HG03354 (cell line): Measurements from ENCODE around the gene AKR1C1.
"Not testable (repeated sequence)": the region's sequence is repeated elsewhere in the genome, so short reads cannot be mapped to it uniquely, and the experiment has no call there.

Experiments used
- ATAC-seq: cut with Tn5 transposase; IDR thresholded peaks from one replicate; pipeline ENCODE4 v1.9.1; 2021; ENCODE audit warnings: mild to moderate bottlenecking; ENCODE audit not compliant: unreplicated experiment, poor library complexity, severe bottlenecking

The AKR1C1 gene

GRCh38 chr10:4962876-4963814 lies at the start of gene AKR1C1:
AKR1C1 (plus strand) TSS chr10:4963415; CDS start chr10:4963445, 30 bp downstream.
- ATAC-seq: not testable (repeated sequence)

- ATAC-seq: no peak
Observed at GRCh38 chr10:4914213-4914850, 48.9 kb upstream of the AKR1C1 start.

GRCh38 chr10:4916086-4916716 lies 47.0 kb upstream of the AKR1C1 start:
- no peak for ATAC-seq

GRCh38 chr10:4918236-4918635 lies 45.0 kb upstream of the AKR1C1 start:
- ATAC-seq: no peak

- ATAC-seq: not testable (repeated sequence)
Observed at GRCh38 chr10:4924482-4924881, 38.7 kb upstream of the AKR1C1 start.

- ATAC-seq: no peak
Observed at GRCh38 chr10:4926400-4926799, 36.8 kb upstream of the AKR1C1 start.

GRCh38 chr10:4931587-4931986 lies 31.6 kb upstream of the AKR1C1 start:
- ATAC-seq: no peak

- no peak for ATAC-seq
Observed at GRCh38 chr10:4934391-4934987, 28.7 kb upstream of the AKR1C1 start.

GRCh38 chr10:4937346-4937745 lies 25.9 kb upstream of the AKR1C1 start:
- ATAC-seq: no peak

- ATAC-seq: no peak
Observed at GRCh38 chr10:4939224-4940072, 23.8 kb upstream of the AKR1C1 start.

- not testable (repeated sequence) for ATAC-seq
Observed at GRCh38 chr10:4940073-4940428, 23.2 kb upstream of the AKR1C1 start.

GRCh38 chr10:4940909-4941308 lies 22.3 kb upstream of the AKR1C1 start:
- ATAC-seq: not testable (repeated sequence)

GRCh38 chr10:4941540-4942330 lies 21.5 kb upstream of the AKR1C1 start:
- no peak for ATAC-seq

- not testable (repeated sequence) for ATAC-seq
Observed at GRCh38 chr10:4942931-4943330, 20.3 kb upstream of the AKR1C1 start.

GRCh38 chr10:4943416-4943815 lies 19.8 kb upstream of the AKR1C1 start:
- ATAC-seq: not testable (repeated sequence)

- ATAC-seq: no peak
Observed at GRCh38 chr10:4943821-4944220, 19.4 kb upstream of the AKR1C1 start.

GRCh38 chr10:4944841-4945240 lies 18.4 kb upstream of the AKR1C1 start:
- ATAC-seq: no peak
